NCI-H2107 treated with DMSO at 0.1 percent for 48 hours (cell line): ENCODE data around the gene ELP4.

Experiments
- DNase-seq: peaks from one replicate; lab custom pipeline; 2025; ENCODE audit not compliant: unreplicated experiment; lab: John Stamatoyannopoulos, UW

ELP4 gene

GRCh38 chr11:31768749-31769640 is 259.4 kb downstream of the ELP4 start:
- no peak for DNase-seq

- DNase-seq, result no peak
These were observed 260.6 kb downstream of the ELP4 start for GRCh38 chr11:31770011-31770700.

- DNase-seq, result no peak
These were observed 262.8 kb downstream of the ELP4 start for GRCh38 chr11:31772412-31772811.

DNA sequence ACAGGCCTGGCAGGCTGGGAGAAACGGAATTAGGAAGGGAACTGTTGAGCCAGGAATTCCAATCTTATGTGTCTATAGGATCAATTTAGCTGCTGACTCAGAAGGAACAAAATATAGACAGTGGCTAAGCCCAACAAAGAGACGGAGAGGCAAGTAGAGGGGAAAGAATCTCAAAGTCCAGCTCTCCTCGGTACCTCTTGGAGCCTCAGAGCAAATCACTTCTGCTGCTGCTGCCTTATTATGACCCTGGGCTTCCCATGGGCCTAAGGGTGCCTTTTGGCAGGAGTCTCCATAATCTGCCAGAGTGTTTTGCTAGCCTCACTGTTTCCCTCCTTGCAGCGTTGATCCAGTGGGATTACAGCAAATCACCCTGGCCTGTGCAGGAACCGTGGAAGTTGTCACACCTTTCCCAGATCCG is 269.8 kb downstream of the ELP4 start:
- no peak for DNase-seq

- peak; percentile 60 for DNase-seq
These were observed 270.5 kb downstream of the ELP4 start for GRCh38 chr11:31780078-31780477.

DNA sequence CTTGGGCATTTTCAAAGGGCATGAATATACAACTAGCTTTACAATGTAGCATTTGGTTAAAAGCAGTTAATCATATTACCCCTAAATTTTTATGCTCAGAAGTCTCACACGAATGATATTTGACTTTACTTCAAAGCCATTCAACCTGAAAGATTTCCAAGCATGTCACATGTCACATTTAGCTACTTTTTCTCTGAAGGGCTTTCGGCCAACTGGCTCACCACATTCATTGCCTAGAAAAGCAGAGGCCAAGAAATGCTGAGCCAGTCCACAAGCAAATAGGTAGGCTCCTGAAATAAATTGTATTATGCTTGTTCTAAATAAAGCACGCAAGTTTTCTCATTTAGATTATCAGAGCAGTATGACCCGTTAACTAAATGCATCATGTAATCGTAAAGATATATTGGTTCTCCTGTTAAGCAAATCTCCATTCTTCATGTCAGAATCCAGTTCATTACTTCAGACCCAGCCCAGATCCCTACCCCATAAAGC is 271.0 kb downstream of the ELP4 start:
- DNase-seq, result no peak

- DNase-seq, result no peak
These were observed 272.7 kb downstream of the ELP4 start for GRCh38 chr11:31782257-31782656.

- no peak for DNase-seq
These were observed 273.7 kb downstream of the ELP4 start for GRCh38 chr11:31783252-31783651.

GRCh38 chr11:31784611-31785010 is 275.0 kb downstream of the ELP4 start:
- no peak for DNase-seq

DNA sequence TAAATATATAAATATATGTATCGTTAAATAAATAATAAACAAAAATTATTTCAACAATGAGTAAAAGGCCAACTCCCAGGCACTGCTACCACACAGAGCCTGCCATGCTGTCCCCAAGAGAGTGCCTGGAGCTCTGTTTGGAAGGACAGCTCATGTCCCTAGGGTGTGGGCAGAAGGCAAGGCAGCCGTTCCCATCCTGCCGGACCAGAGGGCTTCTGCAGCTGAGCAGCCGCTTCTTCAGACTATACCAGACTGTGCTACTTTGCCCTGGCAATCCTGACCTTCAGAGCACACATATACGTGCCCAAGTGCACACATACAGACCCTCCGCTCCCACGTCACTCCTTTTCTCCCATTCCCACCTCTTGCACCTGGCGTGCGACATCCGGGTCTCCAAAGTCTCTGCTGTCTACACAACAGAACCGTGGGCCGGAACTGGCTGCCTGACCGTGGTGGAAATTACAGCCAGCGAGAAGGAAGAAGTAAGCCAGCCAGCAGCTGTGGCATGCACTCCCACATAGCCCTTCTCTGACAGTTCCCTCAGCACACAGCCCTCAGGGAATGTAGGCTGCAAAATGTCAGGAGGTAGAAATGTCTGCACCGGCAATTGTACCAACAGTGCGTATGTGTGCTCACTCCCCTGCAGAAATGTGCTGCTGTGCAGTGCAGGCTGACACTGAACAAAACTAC is 277.6 kb downstream of the ELP4 start:
- DNase-seq, result no peak

GRCh38 chr11:31788085-31788484 is 278.5 kb downstream of the ELP4 start:
- DNase-seq, result no peak

- no peak for DNase-seq
These were observed 281.1 kb downstream of the ELP4 start for GRCh38 chr11:31790649-31791048.

DNA sequence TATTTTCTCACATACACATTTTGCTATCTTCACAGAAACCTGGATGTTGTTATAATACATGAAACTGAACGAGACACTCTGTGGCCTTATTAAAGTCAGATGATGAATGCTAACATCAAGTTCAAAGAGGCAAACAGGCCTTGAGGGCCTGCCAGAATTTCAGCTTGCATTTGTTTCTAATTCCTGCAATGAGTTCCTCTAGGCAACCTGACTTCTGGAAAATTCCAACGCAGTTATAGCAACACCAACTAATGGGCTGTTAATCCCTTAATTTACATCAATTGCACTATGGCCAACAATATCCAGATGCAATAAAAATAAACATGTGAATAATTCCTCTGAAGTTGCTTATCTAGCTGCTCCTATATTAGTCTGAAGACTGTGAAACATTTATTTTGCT is 282.5 kb downstream of the ELP4 start:
- no peak for DNase-seq

- no peak for DNase-seq
These were observed 282.9 kb downstream of the ELP4 start for GRCh38 chr11:31792456-31792855.

DNA sequence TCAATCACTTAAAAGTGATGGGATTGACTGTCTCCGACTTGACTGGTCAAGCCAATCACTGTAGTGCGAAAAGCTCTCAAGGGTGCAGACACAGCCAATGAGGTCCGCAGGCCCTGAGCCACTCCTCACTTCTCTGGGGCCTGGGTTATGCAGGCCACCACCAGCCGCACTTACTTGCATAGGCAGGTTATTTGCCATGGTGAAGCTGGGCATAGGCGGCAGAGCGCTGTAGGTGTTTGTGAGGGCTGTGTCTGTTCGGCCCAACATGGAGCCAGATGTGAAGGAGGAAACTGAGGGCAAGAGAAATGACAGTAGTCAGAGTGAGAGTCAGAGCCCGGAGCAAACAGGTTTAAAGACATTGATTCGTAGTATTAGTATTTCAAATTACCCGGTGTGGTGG is 283.7 kb downstream of the ELP4 start:
- DNase-seq, result no peak

DNA sequence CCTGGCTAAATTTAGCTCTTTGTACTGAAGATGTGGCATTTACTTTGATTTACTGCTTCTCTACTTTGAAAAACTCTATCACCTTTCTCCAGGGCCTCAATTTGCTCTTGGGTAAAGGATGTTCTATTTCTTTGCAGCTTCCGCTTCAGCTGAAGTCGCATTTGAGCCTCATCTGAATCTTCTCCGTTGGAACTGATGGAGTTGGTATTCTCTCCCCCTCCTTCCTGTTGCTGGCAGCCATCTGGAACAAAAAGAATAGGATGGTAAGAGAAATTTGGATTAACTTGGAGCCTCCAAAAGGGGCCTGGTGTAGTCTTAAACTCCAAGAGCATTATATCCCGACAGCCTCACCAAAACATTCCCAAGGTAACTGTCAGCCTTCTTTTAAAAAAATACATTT is 285.0 kb downstream of the ELP4 start:
- no peak for DNase-seq

DNA sequence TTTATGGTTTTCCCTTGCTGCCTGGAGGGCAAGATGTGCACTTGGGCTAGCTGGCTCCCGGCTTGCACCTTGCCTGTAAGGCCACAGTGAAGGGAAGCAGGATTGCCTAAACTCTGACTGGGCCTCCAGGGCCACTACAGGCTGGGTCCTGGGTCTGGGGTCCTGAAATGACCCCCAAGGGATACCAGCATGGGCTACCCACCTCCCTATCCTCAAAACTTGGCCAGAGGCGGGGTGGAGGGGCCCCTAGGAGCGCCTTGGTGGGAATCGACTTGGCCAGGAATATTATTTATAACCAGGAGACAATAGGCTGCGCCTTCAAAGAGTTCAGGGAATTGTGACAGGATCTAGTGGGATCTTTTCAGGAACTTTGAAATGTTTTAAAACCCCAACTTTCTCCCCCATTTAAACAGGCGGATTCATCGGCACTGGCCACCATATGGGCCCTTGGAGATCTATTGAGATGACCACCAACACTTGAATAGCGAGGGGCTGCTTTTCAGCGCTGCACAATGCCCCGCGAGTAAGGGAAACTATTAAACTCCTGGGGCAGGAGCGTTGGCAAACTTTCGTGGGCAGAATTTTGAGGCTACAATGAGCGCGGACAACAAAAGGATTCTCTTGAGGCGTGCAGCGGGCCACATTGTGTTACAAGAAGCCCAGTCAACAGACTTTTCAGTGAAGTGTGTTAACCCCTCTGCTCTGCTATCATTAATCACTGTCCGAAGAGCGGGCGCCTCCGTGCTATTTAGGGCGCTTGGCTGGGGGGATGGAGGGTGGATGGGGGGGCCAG is 286.3 kb downstream of the ELP4 start:
- DNase-seq, result no peak

DNA sequence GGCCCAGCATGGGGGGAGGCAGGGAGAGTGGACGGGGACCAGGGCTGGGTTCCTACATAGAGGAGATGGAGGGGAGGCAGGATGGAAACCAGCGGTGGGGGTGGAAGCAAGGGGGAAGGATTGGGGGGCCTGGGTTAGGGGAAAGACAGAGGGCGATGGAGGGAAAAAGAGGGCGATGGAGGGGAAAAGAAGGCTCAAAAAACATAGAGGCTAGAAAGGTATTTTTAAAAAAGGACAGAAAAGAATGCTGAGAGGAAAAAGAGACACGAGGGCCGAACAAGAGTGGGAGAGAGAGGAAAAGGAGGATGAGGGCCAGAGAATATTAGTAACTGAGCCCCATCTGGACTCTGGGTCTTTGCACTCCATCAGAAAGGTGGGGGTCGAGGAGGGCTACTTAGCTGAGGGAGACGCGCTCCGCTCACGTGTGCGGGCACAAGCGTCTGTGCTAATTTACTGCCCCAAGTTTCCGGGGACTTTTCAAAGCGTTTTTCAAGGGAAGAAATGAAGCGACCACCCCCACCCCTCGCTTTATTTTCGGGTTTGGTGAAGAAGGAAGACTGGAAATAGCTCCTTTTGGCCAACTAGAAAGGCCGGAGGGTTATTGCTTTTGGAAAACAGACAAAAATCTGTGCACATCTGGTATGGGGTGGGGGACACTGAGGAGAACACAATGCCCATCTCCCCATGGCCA is 287.1 kb downstream of the ELP4 start:
- no peak for DNase-seq

DNA sequence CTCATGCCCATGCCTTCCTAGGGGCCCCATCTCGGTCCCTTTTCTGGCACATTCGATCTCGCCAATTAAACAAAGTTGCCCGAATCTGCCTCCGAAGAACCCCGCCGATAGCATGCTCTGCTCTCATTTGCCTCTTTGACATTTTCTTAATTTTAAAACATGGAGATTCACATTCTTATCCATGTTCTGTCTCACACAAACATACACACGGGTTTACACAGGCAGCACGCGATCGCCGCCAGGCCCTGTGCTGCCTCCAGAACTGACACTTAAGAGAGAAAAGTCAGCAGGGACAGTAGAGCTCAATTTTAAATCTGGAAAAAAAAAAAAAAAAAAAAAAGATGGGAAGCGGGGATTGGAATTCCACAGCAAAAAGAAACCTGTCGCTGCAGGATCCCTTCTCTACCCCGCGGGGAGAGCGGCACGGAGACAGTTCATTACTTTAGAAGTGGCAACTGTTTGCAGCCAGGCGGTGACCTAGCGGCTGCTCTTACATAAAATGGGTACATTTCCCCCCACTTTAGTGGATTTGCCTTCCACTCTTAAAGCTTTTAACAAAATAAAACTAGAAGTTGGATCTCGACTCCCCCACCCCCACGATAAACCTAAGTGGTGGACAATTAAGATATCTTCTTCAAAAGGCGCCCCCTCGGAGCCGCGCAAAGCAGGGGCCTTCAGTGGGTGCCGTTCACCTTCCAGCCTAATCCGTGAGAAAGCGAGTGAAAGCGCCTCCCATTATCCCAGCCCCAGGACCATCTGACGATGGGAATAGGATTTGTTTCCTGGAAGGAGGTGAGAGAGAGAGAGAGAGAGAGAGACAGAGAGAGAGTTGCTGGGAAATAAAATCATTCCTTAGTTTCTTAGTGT is 287.9 kb downstream of the ELP4 start:
- no peak for DNase-seq
